DMS79 treated with DMSO at 0.1 percent for 48 hours (cell line): ENCODE measurements around the gene PIGH.

Experiments used
- DNase-seq: peaks from one replicate; lab custom pipeline; 2025; lab: John Stamatoyannopoulos, UW

The PIGH gene

GRCh38 chr14:67574806-67575205, 25.3 kb downstream of the PIGH start:
- no peak for DNase-seq

DNA sequence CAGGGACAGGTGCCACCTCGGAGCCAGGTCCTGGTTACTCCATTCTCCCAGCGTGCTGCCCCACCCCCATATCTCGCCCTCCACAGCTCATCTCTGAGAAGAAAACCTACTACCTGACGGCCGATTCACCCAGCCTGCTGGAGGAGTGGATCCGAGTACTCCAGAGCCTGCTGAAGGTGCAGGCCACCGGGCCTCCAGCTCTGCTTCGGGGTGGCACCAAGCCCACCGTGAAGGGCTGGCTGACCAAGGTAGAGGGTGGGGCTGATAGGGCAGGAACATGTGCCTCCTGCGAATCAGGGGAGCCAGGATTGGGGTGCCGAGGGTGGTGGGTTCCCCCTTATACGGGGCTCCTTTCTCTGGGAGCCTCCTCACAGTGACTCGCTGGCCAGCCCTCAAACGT, 25.9 kb downstream of the PIGH start:
- DNase-seq = no peak

DNA sequence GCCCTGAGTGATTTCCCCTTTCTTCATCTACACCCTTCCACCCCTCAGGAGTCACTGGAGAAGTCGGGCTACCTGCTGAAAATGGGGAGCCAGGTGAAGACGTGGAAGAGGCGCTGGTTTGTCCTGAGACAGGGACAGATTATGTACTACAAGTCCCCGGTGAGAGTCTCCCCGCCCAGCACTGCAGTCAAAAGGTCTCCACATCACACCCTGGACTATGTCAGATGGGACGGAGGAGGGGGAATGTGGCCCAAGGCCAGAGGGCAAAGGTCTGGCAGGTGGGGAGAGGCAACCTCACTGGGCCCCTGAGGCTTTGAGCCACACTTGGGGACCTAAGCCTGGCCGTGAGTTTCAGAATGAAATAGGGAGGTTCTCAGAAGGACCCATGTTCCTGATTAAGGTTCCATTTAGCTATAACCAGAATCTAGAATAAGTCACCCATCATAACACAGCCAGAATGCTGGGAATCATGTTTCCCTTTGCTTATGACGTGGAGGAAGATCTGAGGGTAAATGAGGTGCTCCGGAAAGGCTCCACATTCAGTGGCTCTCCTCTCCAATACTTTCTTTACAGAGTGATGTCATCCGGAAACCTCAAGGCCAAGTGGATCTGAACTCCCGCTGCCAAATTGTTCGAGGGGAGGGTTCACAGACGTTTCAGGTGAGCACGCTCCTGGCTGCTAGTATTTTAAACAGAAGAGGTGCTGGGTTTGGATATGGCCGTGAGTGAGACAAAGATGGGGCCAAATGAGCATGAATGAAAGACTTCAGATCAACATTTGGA, 26.6 kb downstream of the PIGH start:
- peak; percentile 28 for DNase-seq

- DNase-seq = no peak
Observed at GRCh38 chr14:67572608-67573007, 27.5 kb downstream of the PIGH start.

- DNase-seq = no peak
Observed at GRCh38 chr14:67571991-67572323, 28.1 kb downstream of the PIGH start.

GRCh38 chr14:67571275-67571990, 28.6 kb downstream of the PIGH start:
- DNase-seq = peak; percentile 71

GRCh38 chr14:67570453-67570852, 29.6 kb downstream of the PIGH start:
- DNase-seq = no peak

GRCh38 chr14:67569651-67570290, 30.3 kb downstream of the PIGH start:
- no peak for DNase-seq

DNA sequence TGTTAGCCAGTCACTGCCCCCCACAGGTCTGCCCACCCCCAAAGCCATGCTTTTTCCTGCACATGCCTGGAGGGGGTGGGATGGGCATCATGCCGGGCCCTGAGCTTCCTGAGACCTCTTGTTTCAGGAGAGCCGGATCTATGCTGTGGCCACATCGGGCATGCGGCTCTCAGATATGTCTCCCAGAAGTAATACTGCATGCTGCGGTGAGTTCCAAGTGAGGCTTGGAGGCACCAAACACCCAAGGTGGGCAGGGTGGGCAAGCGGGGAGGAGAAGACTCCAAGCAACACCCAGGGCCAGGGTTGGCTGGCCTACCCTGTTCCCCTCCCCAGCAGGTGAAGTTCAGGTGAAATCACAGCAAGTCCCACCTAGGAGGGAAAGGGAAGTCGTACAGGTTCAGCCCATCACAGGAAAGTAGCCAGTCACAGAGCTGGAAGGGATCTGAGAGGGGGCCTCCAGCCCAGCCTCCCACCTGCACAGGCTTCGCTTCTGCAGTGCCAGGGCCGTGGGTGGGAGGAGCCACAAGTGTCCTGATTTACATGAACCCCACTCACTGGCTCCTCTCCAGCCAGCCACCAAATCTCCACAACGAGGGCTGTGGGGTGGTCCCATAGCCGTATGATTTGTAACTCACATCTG, 30.9 kb downstream of the PIGH start:
- DNase-seq = no peak

- no peak for DNase-seq
Observed at GRCh38 chr14:67567654-67568053, 32.4 kb downstream of the PIGH start.

DNA sequence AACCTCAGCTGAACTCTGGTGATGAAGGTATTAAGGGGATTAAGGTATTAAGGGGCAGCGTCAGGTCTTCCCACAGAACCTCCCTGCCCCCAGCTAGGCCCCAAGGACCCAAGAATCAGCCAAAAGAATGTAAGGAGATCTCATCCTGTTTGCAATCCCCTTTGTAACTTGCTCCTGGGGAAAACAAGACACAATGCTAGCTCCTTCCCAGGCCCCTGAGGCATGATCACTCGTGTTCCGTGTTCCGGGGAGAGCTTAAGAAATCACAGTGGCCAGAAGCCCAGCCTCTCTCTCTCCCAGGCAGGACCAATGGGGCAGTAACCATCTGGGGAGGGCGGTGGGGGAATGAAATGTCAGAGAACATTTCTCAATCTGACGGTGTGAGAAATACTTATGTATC, 33.2 kb downstream of the PIGH start:
- DNase-seq = no peak

- DNase-seq = peak; percentile 94
Observed at GRCh38 chr14:67564236-67564635, 35.8 kb downstream of the PIGH start.

DNA sequence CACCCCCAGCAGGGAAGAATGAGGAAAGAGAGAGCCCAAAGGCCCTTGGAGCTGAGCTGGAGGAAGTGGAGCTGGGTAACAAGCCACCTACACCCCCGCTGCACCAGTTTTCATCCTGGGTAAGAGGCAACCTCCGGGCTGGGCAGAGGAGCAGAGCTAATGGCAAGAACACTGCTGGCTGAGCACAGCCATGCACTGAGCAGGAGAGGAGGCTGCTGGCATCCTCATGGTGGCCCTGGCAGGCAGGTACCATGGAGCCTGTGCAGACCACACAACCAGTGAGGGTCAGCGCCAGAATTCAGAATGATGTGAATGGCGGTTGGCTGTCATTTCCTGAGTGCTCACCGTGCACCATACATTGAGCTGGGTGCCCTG, 37.3 kb downstream of the PIGH start:
- DNase-seq = no peak

- no peak for DNase-seq
Observed at GRCh38 chr14:67562025-67562775, 37.9 kb downstream of the PIGH start.

DNA sequence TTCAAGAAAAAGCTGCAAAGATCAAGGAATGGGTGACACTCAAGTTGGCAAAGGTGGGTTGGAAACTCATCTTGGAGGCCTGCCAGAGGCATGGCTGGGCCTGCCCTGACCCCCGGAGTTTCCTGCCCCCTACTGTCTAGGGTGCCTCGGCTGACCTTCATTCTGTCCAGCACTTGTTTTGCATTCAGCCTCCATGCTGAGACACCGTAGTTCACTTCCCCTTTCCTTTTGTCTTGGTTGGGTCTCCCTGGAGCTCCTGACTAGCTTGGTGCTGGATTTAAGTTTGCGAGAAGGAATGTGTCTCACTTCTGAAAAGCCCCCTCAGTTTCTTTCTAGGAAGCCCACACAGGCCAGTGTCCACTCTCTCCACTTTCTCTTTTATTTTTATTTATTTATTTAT, 40.4 kb downstream of the PIGH start:
- no peak for DNase-seq

GRCh38 chr14:67557656-67558055, 42.4 kb downstream of the PIGH start:
- no peak for DNase-seq

DNA sequence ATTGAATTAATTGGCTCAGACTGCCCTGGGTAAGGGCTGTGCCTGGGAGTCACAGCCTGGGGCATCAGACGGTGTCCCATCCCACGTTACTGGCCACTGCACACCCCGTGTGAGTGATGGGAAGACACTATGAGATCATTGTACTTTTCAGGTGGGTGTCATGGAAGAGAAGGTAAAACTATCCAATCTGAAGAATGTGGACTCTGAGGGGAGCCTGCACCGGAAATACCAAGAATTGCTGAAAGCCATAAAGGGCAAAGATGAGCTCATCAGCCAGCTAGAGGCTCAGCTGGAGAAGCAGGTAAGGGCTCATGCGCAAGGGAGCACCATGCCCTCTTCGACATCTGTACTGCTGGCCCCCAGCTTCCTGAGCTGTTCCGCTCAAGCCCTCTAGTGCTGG, 43.0 kb downstream of the PIGH start:
- no peak for DNase-seq

GRCh38 chr14:67556671-67557070, 43.4 kb downstream of the PIGH start:
- DNase-seq = no peak

DNA sequence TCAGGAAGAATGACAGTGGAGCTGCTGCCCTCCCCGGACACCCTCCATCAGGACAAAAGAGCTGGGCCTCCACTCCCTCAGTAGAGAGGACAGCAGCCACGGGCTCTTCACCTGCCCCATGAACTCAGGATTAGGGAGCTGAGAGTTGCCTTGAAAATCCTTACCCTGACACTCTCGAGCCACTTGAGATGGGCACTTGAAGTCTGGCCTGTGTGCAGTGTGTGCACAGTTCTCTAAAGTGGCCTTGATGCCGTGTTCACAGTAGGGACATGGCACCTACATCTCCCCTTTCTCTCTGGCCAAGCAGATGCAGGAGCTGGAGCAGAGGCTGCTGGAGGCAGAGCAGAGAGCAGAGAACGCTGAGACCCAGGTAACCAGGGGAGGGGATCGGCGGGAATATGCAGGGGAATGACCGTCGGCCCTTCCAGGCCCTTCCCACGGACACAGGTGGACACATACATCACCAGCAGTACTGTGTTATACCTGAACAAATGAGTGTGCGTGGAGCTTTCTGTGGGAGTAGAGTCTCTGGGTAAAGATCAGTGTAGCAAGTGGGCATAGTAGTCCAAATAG, 44.5 kb downstream of the PIGH start:
- DNase-seq = peak; percentile 78

DNA sequence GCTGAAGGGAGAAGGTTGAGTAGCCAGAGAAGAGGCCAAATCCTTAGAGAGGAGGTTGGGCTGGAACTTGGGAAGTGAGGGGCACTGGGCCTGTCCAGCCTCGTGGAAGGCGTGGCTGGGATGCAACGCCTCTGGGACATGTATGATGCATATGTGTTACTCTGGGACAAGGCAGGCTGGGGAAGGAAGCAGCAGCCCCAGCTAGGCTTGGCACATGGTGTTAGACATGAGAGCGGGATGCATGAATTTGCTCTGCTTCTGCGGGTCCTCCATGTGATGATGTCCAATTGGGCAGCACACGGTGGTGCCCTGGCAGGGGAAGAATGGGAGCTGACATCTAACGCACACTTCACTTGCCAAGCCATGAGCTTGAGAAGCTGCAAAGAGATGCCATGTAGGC, 45.7 kb downstream of the PIGH start:
- no peak for DNase-seq

DNA sequence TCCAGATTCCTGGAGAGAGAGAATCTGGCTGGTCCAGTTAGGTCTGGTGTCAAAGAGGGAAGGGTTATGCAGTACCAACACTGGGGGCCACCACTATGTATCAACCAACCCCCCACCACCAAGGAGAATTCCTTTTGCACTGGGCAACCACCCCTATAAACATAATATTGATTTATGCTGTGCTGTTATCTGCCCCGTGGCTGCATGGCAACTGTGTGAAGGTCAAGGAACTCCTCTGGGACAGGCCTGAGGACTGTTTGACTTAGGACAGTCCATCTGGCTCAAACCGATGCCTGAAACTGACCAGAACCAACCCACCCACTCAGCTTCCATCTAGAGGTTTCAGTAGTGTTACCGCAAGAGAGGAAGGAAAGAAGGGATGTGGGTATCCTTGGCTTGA, 46.5 kb downstream of the PIGH start:
- DNase-seq = no peak

- peak; percentile 84 for DNase-seq
Observed at GRCh38 chr14:67551940-67552339, 48.1 kb downstream of the PIGH start.
